Activated T-cell treated with anti-CD3 and anti-CD28 coated beads for 4 hours (primary cell): ENCODE data around the gene GNPTG.

ENCODE experiments used
- DNase-seq: peaks from one replicate; pipeline ENCODE4 v3.0.0-alpha.2; 2020

GNPTG gene

DNA sequence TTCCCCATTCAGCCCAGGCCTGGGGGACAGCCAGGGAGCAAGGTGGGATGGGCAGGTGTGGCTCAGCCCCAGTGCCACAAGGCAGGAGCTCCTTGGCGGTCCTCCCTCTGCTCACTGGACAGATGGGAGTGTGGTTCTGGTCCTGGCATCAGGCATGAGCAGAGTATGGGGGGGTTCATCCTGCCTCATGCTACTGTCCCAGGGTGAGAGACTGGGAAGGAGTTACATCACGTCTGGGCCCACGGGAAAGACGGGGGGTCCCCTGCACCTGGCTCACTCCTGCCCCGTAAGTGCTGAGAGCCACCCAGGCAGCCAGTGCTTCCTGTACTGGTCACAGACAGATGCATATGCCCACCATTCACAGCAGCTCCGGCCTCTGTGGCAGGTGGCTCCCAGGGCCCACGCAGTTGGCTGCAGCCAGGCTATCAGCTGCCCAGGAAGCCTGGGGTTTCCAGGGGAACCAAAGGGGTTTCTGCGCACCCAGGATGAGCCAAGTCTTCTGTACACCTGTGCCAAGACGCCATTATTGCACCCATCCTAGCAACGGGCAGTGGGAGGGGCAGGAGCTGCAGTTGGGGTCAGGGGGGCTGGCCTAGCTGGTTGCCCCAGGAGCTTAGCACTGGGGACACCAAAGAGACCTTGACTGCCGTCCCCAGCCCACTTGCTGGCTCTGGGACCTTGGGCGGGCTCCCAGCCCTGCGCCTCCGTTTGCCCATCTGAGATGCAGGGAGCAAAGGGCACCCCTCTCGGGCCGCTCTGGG lies 16.3 kb upstream of the GNPTG start:
- no peak for DNase-seq

DNA sequence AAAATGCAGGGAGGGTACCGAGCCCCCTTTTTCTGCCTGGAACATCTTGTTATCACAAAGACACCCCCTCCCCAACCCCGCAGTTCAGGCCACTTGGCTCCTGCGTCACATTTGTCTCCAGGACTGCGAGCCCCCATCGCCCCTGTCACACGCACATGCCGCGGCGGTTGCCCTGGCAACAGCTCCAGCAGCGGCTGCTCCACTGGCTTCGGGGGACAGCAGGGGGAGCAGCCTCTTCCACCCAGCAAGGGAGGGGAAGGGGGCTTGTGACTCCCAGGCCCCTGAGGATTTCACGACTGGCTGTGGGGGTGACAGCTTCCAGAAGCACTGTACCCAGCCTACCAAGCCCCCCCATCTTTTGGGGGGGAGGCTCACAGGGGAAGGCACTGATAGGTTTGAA lies 15.7 kb upstream of the GNPTG start:
- DNase-seq = no peak

DNA sequence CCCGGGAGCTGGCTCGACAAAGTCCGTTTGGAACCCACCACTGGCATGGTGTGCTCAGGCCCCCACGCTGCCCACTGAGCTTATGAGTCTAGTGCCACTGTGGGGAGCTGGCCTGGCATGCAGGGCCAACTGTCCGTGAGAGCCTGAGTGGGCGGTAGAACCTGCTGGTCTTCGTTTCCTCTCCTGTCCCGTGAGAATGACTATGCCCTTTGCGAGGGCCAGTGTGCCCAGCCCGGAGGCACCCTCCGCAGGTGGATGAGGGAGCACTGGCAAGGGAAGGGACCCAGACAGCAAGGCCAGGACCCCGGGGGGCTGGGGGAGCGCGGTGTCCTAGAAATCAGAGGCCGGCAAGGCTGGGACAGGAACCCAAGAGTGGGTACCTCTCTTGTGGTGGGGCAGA lies 15.1 kb upstream of the GNPTG start:
- no peak for DNase-seq

DNA sequence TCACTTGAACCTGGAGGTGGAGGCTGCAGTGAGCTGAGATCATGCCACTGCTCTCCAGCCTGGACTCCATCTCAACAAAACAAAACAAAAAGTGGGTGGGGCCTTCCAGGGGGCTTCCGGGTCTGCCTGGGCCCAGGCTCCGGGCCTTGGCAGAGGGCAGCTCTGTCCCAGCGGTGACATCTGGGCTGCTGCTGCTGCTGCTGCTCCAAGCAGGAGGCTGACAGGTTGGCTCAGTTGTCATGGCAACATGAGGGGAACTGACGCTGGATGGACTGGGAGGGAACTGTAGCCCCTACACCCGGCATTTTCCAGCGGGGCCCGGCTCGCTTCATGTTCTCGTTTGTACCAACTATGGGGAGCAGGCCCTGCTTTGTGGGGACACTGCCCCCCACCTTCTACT lies 14.2 kb upstream of the GNPTG start:
- no peak for DNase-seq

DNA sequence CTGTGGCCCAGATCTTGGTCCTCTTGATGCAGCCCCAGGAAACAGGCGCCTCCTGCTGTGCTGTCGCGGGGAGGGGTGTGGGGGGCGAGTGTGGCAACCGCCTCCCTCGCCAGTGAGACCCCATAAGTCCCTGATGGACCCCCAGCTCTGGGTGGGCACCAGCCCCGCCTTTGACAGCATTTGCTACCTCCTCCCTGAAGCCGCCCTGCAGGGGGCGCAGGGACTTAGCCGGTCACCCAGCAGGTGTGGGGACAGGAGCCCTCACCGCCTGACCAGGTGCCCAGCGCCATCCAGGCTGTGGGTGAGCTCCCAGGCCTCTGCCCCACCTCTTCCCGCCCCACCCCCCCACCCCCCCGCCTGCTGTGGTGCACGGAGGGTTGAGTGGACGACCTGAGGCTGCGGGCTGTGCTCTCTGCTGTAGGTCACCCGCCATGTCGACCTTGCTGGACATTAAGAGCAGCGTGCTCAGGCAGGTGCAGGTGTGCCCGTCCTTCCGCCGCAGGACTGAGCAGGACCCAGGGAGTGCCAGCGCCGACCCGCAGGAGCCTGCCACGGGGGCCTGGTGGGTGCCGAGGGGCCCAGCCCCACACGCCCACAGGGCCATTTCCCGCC lies 13.5 kb upstream of the GNPTG start:
- no peak for DNase-seq

DNA sequence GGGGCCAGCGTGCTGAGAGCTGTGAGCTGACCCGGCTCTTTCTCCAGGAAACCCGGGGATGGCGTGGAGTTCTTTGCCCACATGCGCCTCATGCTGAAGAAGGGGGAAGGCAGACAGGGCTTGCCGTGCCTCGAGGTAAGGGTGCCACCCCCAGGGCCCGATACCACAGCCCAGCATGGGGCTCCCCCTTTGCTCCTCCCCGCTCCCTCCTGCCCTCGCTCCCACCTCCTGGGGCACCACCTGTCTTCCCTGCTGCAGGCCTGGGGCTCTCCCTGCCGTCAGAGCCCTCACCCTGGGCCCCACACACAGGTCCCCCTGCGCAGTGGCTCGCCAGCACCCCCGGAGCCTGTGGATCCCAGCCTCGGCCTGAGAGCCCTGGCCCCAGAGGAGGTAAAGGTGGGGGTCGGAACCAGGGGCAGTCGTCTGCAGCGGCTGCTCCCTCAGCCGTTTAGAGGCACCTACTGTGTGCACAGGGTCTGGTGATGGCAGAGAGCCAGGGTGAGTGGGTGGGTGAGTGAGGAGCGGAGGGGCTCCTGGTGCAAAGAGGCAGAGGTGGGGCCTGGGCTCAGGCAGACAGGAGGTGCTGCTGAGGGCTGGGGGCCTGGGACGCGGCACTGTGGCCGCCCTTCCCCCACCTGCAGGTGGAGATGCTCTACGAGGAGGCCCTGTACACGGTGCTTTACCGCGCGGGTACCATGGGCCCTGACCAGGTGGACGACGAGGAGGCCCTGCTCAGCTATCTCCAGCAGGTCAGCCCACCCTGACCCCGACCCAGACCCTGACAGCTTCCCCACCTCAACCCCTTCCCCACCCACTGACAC lies 12.7 kb upstream of the GNPTG start:
- DNase-seq = no peak

DNA sequence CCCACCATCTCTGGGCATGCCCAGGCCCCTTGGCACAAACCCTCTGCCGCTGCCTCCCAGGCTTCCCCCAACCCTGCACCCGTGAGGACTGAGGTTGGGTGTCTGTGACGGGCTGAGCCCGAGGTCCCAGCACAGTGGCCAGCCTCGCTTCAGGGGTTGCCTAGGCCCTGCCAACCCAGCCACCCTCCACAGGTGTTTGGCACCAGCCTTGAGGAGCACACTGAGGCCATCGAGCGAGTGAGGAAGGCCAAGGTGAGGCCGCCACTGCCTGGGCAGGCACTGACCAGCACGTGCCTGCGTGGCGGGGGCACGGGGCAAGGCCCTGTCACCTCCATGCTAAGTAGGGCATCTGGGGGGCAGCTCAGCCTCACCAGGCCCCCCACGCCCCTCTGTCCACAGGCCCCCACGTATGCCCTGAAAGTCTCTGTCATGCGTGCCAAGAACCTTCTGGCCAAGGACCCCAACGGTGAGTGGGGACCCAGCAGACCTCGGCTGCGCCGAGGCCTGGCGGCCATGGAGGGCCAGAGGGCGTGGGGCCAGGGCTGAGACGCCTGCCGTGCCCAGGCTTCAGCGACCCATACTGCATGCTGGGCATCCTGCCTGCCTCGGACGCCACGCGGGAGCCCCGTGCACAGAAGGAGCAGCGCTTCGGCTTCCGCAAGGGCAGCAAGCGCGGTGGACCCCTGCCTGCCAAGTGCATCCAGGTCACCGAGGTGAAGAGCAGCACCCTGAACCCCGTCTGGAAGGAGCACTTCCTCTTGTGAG lies 10.8 kb upstream of the GNPTG start:
- no peak for DNase-seq

DNA sequence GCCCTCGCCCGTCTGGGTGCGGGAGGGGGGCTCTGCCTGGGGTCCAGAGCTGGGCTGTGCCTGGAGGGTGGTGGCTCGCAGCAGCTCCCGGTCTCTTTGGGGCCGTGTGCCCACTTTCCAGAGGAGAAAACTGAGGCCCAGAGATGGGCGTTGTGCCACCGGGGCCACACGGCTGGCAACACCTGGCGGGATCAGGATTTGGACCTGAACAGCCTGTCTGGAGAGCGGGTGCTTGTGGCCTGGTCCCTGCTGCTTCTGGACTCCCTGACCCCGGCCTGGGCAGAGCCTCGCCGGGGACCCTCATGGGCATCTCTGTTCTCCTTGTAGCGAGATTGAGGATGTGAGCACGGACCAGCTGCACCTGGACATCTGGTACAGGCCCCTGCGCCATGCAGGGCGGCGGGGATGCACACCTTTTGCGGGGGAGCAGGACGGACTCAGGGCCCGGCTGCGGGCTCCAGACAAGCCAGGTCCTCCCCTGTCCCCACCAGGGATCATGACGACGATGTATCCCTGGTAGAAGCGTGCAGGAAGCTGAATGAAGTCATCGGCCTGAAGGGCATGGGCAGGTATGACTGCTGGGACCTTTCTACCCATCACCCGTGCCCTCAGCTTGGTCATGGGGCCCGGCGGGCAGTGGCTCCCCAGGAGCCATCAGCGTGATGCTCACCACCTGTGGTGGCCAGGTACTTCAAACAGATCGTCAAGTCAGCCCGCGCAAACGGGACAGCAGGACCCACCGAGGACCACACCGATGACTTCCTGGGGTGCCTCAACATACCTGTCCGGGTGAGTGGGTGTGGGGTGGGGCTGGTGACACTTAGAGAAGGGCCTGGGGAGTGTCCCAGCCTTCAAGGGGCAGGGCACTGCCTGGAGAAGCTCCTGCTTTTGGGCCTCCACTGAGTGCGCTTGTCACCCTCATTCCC lies 10.0 kb upstream of the GNPTG start:
- DNase-seq = no peak

DNA sequence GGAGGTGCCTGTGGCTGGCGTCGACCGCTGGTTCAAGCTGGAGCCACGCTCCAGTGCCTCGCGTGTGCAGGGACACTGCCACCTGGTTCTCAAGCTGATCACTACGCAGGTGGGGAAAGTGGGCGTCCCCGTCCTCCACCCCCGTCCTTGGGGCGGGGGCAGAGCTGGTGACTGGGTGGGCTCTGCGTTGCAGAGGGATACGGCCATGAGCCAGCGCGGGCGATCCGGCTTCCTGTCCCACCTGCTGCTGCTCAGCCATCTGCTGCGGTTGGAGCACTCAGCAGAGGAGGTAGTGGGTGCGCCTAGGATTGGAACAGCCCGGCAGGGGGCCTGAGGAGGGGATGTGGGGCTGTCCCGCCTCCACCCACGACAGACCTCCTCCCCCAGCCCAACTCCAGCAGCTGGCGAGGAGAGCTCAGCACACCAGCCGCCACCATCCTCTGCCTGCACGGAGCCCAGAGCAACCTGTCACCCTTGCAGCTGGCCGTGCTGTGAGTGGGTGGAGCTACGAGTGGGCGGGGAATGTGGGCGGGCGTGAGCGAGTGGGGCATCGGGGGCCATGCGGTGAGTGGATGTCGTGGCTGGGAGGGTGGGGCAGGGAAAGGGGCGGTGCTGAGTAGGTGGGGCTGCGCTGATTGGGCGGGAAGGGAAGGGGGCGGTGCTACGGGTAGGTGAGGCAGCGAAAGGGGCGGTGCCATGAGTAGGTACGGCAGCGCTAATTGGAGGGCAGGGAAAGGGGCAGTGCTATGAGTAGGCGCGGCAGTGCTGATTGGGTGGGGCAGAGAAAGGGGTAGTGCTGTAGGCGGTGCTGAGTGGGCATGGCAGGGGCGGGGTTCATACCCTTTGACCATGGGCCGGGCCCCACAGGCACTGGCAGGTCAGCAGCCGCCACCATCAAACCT lies 9.0 kb upstream of the GNPTG start:
- peak; percentile 94 for DNase-seq

DNA sequence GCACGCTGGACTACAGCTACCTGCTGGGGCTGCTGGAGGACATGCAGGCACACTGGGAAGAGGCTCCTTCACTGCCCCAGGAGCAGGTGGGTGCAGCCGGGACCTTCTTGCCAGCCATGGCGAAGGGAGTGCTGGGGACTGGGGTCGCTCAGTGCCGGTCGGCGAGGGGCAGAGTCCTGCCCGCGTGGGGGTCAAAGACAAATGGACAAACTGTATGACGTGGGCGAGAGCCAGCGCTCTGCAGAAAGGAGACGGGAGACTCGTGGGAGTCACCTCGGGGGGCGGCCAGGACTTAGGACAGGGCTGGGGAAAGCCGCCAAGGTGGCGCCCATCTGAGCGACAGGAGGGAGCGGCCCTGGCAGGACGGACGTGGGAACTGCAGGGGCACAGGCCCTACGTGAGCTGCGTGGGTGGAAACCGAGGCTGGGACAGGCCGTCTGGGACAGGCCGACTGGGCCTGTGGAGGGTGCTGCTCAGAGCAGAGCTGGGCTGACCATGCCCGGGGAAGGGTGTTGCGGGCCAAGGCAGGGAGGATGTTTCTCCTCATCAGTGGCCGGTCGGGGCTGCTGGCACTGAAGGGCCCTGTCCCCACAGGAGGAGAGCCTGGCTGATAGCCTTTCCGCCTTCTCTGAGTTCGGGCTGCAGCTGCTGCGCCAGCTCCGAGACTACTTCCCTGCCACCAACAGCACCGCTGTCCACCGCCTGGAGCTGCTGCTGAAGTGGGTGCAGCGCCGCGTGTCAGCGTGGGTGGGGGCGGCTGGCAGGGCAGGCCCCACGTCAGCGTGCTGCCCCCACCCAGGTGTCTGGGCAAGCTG lies 8.1 kb upstream of the GNPTG start:
- DNase-seq = no peak

DNA sequence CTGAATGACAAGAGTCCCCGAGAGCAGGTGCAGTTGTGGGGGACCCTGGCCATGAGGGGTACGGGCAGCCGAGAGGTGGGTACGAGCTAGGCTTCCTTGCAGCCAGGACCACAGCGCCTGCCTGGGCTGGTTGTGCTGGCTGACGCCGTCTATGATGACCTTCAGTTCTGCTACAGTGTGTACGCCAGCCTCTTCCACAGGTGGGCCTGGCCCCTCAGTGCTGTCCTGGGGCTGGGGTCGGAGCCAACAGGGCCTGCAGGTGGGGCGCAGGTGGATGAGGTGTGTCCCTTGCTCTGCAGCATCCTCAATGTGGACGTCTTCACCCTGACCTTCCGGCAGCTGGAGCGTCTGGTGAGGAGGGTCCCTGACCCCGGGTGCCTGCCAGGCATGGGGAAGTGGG lies 7.2 kb upstream of the GNPTG start:
- no peak for DNase-seq

DNA sequence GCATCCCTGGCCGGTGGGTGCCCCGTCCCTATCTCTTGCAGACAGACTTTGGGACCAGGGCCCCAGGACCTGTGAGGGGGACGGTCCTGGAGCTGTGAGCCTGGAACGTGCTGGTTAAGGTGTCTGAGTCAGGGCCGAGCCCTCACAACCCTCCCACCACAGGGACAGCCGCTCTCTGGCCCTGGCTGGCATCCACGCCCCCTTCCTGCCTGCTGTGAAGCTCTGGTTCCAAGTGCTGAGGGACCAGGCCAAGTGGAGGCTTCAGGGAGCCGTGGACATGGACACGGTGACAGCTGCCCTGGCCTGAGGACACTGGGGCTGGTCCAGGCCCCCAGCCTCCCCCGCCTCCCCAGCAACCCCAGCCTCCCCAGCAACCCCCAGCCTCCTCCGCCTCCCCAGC lies 6.6 kb upstream of the GNPTG start:
- DNase-seq = no peak

DNA sequence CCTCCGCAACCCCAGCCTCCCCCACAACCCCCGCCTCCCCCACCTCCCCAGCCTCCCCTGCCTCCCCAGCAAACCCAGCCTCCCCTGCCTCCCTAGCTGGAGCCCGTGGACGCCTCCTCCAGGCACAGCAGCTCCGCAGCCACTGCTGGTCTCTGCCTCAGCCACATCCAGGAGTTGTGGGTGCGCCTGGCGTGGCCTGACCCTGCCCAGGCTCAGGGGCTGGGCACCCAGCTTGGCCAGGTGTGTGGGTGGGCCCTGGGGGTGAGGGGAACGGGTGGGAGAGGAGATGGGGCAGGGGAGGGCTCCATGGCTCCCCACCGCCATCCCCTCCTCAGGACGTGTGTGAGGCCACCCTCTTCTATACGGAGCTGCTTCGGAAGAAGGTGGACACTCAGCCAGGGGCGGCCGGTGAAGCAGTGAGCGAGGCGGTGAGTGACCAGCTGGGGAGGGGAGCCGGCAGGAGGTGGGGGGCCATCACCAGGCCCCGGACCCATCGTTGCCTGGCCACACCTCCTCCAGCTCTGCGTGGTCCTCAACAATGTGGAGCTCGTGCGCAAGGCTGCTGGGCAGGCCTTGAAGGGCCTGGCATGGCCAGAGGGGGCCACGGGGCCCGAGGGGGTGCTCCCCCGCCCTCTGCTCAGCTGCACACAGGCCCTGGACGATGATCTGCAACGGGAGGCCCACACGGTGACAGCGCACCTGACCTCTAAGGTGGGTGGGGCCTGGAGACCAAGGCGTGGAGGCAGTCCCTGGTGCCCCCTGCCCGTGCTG lies 5.9 kb upstream of the GNPTG start:
- DNase-seq = no peak

DNA sequence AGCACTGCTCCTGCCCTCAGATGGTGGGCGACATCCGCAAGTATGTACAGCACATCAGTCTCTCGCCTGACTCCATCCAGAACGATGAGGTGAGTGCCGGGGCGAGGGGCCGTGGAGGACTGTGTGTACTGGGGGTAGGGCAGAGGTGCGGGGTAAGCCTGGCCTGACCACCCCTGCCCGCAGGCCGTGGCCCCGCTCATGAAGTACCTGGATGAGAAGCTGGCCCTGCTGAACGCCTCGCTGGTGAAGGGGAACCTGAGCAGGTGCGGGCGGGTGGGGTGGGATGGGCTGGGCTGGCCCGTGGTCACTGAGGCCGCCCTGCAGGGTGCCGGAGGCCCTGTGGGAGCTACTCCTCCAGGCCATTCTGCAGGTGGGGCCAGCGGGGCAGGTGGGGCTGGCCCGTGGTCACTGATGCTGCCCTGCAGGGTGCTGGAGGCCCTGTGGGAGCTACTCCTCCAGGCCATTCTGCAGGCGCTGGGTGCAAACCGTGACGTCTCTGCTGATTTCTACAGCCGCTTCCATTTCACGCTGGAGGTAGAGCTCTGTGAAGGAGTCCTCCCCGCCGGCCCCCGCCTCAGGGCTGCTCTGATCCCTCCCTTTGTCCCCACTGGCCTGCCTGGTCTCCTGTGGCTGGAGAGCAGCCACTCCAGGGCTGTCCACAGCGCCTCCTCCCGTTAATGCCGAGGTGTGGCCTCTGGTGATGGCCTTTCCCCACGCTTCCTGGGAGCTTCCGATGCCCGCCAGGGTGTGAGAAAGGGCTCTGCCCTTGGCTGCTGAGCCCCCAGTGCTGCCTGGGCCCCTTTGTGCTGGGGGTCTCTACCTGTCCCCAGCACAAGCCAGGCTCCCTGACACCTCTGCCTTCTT lies 5.1 kb upstream of the GNPTG start:
- no peak for DNase-seq

DNA sequence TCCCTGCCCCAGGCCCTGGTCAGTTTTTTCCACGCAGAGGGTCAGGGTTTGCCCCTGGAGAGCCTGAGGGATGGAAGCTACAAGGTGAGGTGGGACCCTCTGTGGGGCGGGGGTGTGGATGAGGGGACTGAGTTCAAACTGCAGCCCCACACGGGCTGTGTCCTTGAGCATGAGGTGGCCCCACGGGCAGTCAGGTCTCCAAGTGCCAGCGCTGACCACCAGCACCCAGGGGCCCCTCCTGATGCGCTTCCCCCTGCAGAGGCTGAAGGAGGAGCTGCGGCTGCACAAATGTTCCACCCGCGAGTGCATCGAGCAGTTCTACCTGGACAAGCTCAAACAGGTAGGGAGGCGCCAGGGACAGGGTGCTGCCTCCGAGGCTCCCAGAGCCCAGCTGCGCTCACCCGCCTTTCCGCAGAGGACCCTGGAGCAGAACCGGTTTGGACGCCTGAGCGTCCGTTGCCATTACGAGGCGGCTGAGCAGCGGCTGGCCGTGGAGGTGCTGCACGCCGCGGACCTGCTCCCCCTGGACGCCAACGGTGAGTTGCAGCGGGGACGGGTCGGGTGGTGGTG lies 4.4 kb upstream of the GNPTG start:
- no peak for DNase-seq

DNA sequence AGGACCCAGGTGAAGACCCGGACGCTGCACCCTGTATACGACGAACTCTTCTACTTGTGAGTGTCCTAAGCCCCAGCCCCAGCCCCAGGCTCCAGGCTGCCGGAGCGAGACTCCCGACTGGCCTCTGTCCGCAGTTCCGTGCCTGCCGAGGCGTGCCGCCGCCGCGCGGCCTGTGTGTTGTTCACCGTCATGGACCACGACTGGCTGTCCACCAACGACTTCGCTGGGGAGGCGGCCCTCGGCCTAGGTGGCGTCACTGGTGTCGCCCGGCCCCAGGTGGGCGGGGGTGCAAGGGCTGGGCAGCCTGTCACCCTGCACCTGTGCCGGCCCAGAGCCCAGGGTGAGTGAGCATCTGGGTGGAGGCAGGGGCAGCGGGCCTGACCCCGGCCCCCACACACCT lies 3.8 kb upstream of the GNPTG start:
- DNase-seq = no peak

DNA sequence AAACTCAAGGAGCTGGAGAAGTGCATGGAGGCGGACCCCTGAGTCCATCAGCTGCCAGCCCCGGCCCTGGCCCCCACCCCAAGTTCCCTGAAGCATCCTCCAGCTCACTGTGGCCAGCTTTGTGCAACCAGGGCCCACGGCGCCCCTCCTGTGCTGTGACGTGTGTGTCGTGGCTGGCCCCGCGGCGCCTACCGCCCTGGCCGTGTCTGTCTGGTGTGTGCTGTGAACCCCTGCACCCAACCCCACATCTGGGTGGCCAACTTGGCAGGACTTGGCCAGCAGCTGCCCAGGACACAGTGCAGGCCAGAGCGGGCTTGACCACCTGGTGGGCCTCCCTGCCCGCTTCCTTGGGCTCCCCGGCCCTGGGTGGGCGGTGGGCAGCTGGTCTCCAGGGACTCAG lies 3.3 kb upstream of the GNPTG start:
- no peak for DNase-seq

DNA sequence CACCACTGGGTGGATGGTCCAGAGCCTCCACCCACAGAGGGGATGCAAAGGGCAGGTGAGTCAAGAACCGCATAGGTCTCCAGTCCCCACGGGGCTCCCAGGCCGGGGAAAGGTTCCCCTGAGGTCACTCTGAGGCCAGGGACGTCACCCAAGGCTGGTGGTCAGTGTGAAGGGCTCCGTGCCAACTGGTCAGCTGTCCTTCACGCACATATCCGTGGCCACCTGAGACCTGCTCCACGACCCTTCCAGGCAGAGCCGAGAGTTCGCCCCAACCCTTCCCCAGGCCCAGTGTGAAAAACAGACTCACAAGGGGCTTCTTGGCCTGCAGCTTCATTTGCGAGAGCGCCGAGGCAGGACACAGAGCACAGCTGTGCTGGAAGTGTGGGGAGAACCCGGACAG lies 2.8 kb upstream of the GNPTG start:
- no peak for DNase-seq
